GM23248 (cell line): ENCODE measurements around the gene EPGN.

Source experiments
- EZH2 ChIP-seq: fragments of 200-600 bp; sonication (generic); IDR thresholded peaks from 2 replicates; pipeline ENCODE4 v1.6.1; 2018; ENCODE audit warnings: antibody characterized with exemption, mild to moderate bottlenecking; ENCODE audit not compliant: insufficient read depth, poor library complexity, severe bottlenecking
- EZH2phosphoT487 ChIP-seq: fragments of 200-600 bp; sonication (generic); IDR thresholded peaks from 2 replicates; pipeline ENCODE4 v1.6.1; 2018; ENCODE audit warnings: antibody characterized with exemption, moderate library complexity, mild to moderate bottlenecking, low read depth; ENCODE audit not compliant: insufficient read depth

DNA sequence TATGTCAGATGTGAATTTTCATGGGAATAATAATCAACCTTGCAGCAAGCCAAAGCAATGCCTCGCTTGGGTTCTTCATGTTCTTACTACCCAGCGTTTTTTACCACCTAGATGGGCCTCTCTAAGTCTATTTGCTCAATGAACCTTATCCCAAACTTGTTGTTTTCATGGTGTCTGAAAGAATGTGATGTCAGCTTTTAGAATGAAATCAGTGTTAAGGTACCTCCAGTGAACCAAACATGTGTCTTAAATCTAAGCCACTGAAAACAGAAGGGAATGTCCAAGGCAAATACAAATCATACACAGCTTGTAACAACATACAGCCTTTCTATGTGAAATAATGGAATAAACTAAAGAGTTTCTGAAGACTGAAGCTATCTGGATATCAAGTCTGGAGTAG lies 6.7 kb downstream of the EPGN start:
- TF ChIP-seq EZH2phosphoT487 (no peak), EZH2 (no peak)
